K562 (cell line): ENCODE measurements around the gene PRM1. TPM values are rescaled to one million over a fixed set of nuclear protein-coding genes. Genes with fewer than 3 reads are reported as not detected.

Experiments
- ATAC-seq: fragments of 200-7000 bp; cut with Tn5 transposase; 3 replicates; pipeline ENCODE4 v1.9.1; 2020; ENCODE audit warnings: moderate library complexity
- BruUV-seq: library from RNA; stranded (reverse); fragments of 400-500 nt; replicated peaks from 2 replicates; lab custom pipeline; 2021; lab: Mats Ljungman, UMichigan
- CTCF ChIA-PET: fragments of 300-600 bp; formaldehyde crosslinking; extraction: SDS; loops from one replicate; lab custom pipeline; 2021; ENCODE audit warnings: low intra/inter-chr PET ratio; lab: Yijun Ruan, JAX
- POLR2A ChIA-PET: fragments of 300-600, 350-650 bp; sonication (Branson Sonifier 250); formaldehyde crosslinking; extraction: SDS; loops from one replicate; lab custom pipeline; 2021; ENCODE audit warnings: antibody characterized with exemption, inconsistent platforms; lab: Yijun Ruan, JAX
- DNase-seq, 4 experiments: peaks; one replicate each; pipeline versions ENCODE4 v3.0.0 to v3.0.0-alpha.2; 2011 to 2018; ENCODE audit warnings: low spot score in 3 of 4, mixed read lengths in 3 of 4; ENCODE audit errors: extremely low read depth in 1 of 4
- FAIRE-seq: peaks from 2 replicates; lab custom pipeline; 2011; peaks lifted over from hg19 to GRCh38; lab: Jason Lieb, UNC
- H2AFZ ChIP-seq: 2 replicates; pipeline ENCODE4 v1.6.0; 2011; ENCODE audit warnings: low read depth, low read length, control low read depth, inconsistent platforms
- H3K27ac ChIP-seq: fragments of 200-600 bp; 3 replicates; pipeline ENCODE4 v1.8.0; 2011; ENCODE audit warnings: low read depth, mild to moderate bottlenecking, control low read depth, inconsistent platforms, low read length, moderate library complexity, mixed read lengths; ENCODE audit errors: extremely low read depth
- H3K27me3 ChIP-seq, 2 experiments: fragments of 300-600 bp in 1 of 2; 2 replicates in 1 of 2; 3 replicates in 1 of 2; pipeline versions ENCODE4 v1.6.0 to v1.8.0; 2011; ENCODE audit warnings: inconsistent platforms in 2 of 2, low read length in 2 of 2, mild to moderate bottlenecking in 1 of 2, mixed read lengths in 1 of 2, moderate library complexity in 1 of 2; ENCODE audit not compliant: control insufficient read depth in 2 of 2, insufficient read depth in 2 of 2
- H3K36me3 ChIP-seq: fragments of 300-600 bp; 3 replicates; pipeline ENCODE4 v1.8.0; 2011; ENCODE audit warnings: mild to moderate bottlenecking, low read length, inconsistent platforms; ENCODE audit not compliant: control insufficient read depth, insufficient read depth
- H3K4me1 ChIP-seq, 2 experiments: fragments of 200-600 bp in 1 of 2; replicated peaks in 1 of 2; 2 replicates in 1 of 2; 3 replicates in 1 of 2; pipeline versions ENCODE4 v1.5.1 to v1.8.0; 2011; ENCODE audit warnings: inconsistent platforms in 2 of 2, low read length in 2 of 2, mild to moderate bottlenecking in 1 of 2, mixed read lengths in 1 of 2, moderate library complexity in 1 of 2; ENCODE audit not compliant: control insufficient read depth in 2 of 2, insufficient read depth in 2 of 2
- H3K4me2 ChIP-seq: 2 replicates; pipeline ENCODE4 v1.6.1; 2011; ENCODE audit warnings: low read length, control low read depth, inconsistent platforms, mixed read lengths; ENCODE audit not compliant: insufficient read depth
- H3K4me3 ChIP-seq: fragments of 200-600 bp; sonication (generic), shearing (Covaris generic); 2 replicates; pipeline ENCODE4 v1.5.1; 2016; ENCODE audit warnings: control low read depth, inconsistent platforms
- H3K79me2 ChIP-seq: fragments of 200-600 bp; 3 replicates; pipeline ENCODE4 v1.8.0; 2011; ENCODE audit warnings: low read length, inconsistent platforms; ENCODE audit not compliant: control insufficient read depth, insufficient read depth
- H3K9ac ChIP-seq, 2 experiments: 2 replicates each; pipeline versions ENCODE4 v1.6.0 to v1.6.1; 2011; ENCODE audit warnings: low read depth in 2 of 2, low read length in 2 of 2, control low read depth in 1 of 2, inconsistent platforms in 1 of 2, mild to moderate bottlenecking in 1 of 2, mixed read lengths in 1 of 2; ENCODE audit not compliant: insufficient read depth in 1 of 2
- H3K9me1 ChIP-seq: one replicate; pipeline ENCODE4 v1.6.0; 2011; ENCODE audit warnings: inconsistent platforms, mild to moderate bottlenecking, low read length, moderate library complexity; ENCODE audit not compliant: control insufficient read depth, insufficient read depth
- H3K9me3 ChIP-seq: replicated peaks from 2 replicates; pipeline ENCODE4 v1.5.1; 2011; ENCODE audit warnings: low read depth, low read length, inconsistent platforms; ENCODE audit not compliant: control insufficient read depth, insufficient read depth
- H4K20me1 ChIP-seq: replicated peaks from 2 replicates; pipeline ENCODE4 v1.6.1; 2011; ENCODE audit warnings: low read length, inconsistent platforms, mixed read lengths; ENCODE audit not compliant: control insufficient read depth, insufficient read depth
- KDM4B ChIP-seq, 2 experiments: fragments of 450-650 bp in 1 of 2; sonication (generic) in 1 of 2; IDR thresholded peaks; 2 replicates each; pipeline ENCODE4 v1.6.1; 2016 to 2017; ENCODE audit warnings: borderline replicate concordance in 2 of 2, antibody characterized with exemption in 1 of 2, low read depth in 1 of 2, mild to moderate bottlenecking in 1 of 2
- NFIC ChIP-seq: fragments of 450-650 bp; IDR thresholded peaks from 2 replicates; pipeline ENCODE4 v1.6.1; 2017; ENCODE audit warnings: mild to moderate bottlenecking, inconsistent platforms
- ZKSCAN1 ChIP-seq: fragments of 150-350 bp; IDR thresholded peaks from 2 replicates; pipeline ENCODE4 v1.6.1; 2016; ENCODE audit warnings: low read depth, low read length
- WGBS: fragments of 100-300 bp; shearing (Covaris generic); methylation state at CpG from one replicate; pipeline ENCODE4 v1.1.6; 2016; ENCODE audit warnings: low coverage, mixed read lengths; ENCODE audit not compliant: insufficient coverage; ENCODE audit errors: missing lambda C conversion rate; 5-methylcytosine and 5-hydroxymethylcytosine counted together
- in situ Hi-C: fragments of 300-500 bp; cut with MboI; formaldehyde crosslinking; loops from 4 replicates; pipeline ENCODE4 v1.15.0; 2018; ENCODE audit warnings: inconsistent platforms, mixed read lengths
- intact Hi-C: fragments of 100-400 bp; cut with micrococcal nuclease; formaldehyde crosslinking; loops from 2 replicates; pipeline ENCODE4 v1.14.2; 2022
- polyA plus RNA-seq, 8 experiments: library from polyadenylated mRNA; depleted of rRNA in 4 of 8; stranded (reverse) in 5 of 8; unstranded in 3 of 8; fragments of >200 nt; fragmentation: Nextera tagmentation in 2 of 8; fragmentation: Illumina TruSeq in 1 of 8; extraction: Ambion mirVana in 2 of 8; extraction: Trizol in 1 of 8; gene quantifications; 2 replicates each; pipeline versions ENCODE4 v1.2.1 to v1.2.3, GENCODE V29; 2011 to 2014; ENCODE audit warnings: inconsistent platforms in 1 of 8, missing spikeins in 1 of 8
- total RNA-seq, 7 experiments: library from RNA; depleted of rRNA in 6 of 7; stranded (reverse); fragments of >200 nt in 6 of 7; fragmentation: Illumina TruSeq in 2 of 7; extraction: Trizol in 2 of 7; gene quantifications; 2 replicates each; pipeline versions ENCODE4 v1.2.1 to v1.2.3, GENCODE V29; 2011 to 2021; ENCODE audit warnings: low replicate concordance in 1 of 7

The PRM1 gene
- total and polyA plus RNA-seq, 9 of the 15 experiments (the other 6 are each of a cell fraction or from before 2014, with no cell fraction given), result not detected

GRCh38 chr16:11273721-11274324 is 7.3 kb downstream of the PRM1 start (continued):
- no peak for TF ChIP-seq KDM4B (IDR thresholded peaks at IDR 0.05; ENCODE audit: borderline replicate concordance in 2 of 2, low read depth in 1 of 2)

DNA sequence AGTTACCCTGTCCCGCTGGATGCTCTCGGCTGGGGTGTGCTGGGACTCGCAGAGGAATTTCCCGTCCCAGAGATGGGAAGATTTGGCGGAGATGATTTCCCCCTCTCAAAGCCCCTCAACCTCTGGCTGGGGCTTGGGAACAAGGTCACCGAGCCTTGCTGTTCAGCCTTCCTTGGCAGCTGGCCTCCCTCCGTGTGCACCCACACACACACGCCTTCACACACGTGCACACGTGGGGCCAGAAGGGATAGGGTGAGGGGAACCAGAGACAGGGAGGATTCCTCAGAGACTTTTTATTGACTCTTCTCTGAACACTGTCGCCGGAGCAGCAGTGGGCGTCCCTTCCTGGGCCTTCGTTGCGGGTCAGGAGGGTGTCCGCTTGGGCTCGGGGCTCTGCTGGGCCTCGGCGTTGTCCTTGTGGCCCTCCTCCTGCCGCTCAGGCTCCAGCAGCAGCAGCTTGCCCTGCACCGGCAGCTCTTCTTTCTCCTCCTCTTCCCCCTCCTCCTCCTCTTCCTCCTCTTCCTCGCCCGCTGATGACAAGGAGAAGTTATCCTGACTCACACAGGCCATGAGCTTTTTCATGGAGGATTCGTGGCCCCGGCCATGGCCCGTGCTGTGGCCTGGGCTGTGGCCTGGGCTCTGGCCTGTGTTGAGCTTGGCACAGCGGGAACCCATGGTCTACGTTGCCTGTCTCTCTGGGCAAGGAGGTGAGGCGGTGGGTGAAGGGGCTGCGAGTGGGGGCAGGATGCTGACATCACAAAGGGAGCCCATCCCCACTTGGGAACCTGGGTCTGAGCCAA is 8.0 kb downstream of the PRM1 start, which contains the start of gene PRM3:
Gene PRM3, minus strand, starts transcription at position 709 of the 800 bp plus-strand sequence. Its CDS starts 34 bp downstream, at position 675.
- TF ChIP-seq ZKSCAN1 (no peak), NFIC (peak; percentile 43; the same call in 1 of the 2 replicates)
- 32% methylated on average over 29 of the region's 30 CpGs for WGBS
- Histone ChIP-seq H3K4me3 (no peak within 1 kb of the TSS), H3K9ac (peak within 1 kb of the TSS in 1 of 2 experiments; percentile 12; a peak in 1 of 4 replicates), H3K4me1 (peaks cover 0 to 16% of the 10 kb centered on the region in 2 experiments; a peak in 1 of 5 replicates), H3K9me3 (no peaks in the 10 kb centered on the region), H3K79me2 (no peaks in the 10 kb centered on the region), H3K27ac (no peak within 1 kb of the TSS), H4K20me1 (0 out of 2 replicates have a peak, but pooled peaks cover 2% of the 10 kb centered on the region), H3K27me3 (peaks cover 23 to 37% of the 10 kb centered on the region in 2 experiments; a peak in 4 of 5 replicates), H3K4me2 (no peak within 1 kb of the TSS), H3K9me1 (no peaks in the 10 kb centered on the region), H3K36me3 (no peaks in the 10 kb centered on the region), H2AFZ (peak within 1 kb of the TSS; percentile 45; the same call in 1 of the 2 replicates)
- CTCF ChIA-PET, result no interaction called here
- ATAC-seq, result peak; percentile 35; the same call in 2 of the 3 replicates
- POLR2A ChIA-PET, result interaction anchor here (0.5 to 1.8 kb wide), 5 partner anchors 11 to 1565 kb away, joined by 3 to 8 read pairs (median 4); partner anchors contain the start of gene SOCS1
- in situ Hi-C loops (no loop called here), intact Hi-C loops (no loop called here)
- BruUV-seq, result no TSS peak
- DNase-seq, result no peak
- FAIRE-seq, result no peak
